Erythroblast (primary cell): ENCODE measurements around the gene CORO2B.

Experiments
- DNase-seq, 2 experiments: peaks; one replicate each; lab custom pipeline; 2025; lab: John Stamatoyannopoulos, UW
- GATA1 ChIP-seq: IDR thresholded peaks from 2 replicates; pipeline ENCODE4 v1.6.1; 2011; ENCODE audit warnings: low read depth, mild to moderate bottlenecking, control low read depth, low read length, moderate library complexity
- POLR2A ChIP-seq: IDR thresholded peaks from 2 replicates; pipeline ENCODE4 v1.6.1; 2011; ENCODE audit warnings: mild to moderate bottlenecking, low read length

The CORO2B gene

GRCh38 chr15:68767833-68768232, 189.0 kb downstream of the CORO2B start:
- no peak for DNase-seq
- TF ChIP-seq GATA1 (no peak), POLR2A (no peak)

GRCh38 chr15:68768321-68768720, 189.5 kb downstream of the CORO2B start:
- TF ChIP-seq GATA1 (no peak), POLR2A (no peak)
- no peak for DNase-seq

GRCh38 chr15:68769702-68770101, 190.9 kb downstream of the CORO2B start:
- TF ChIP-seq GATA1 (no peak), POLR2A (no peak)

GRCh38 chr15:68770216-68770615, 191.4 kb downstream of the CORO2B start:
- DNase-seq: no peak

More at GRCh38 chr15:68769702-68770101, 190.9 kb downstream of the CORO2B start:
- no peak for DNase-seq

GRCh38 chr15:68773036-68773435, 194.2 kb downstream of the CORO2B start:
- no peak for TF ChIP-seq GATA1
- no peak for TF ChIP-seq POLR2A

More at GRCh38 chr15:68770216-68770615, 191.4 kb downstream of the CORO2B start:
- TF ChIP-seq GATA1 (no peak), POLR2A (no peak)

GRCh38 chr15:68774120-68774519, 195.3 kb downstream of the CORO2B start:
- TF ChIP-seq GATA1: no peak
- no peak for TF ChIP-seq POLR2A

More at GRCh38 chr15:68773036-68773435, 194.2 kb downstream of the CORO2B start:
- no peak for DNase-seq

GRCh38 chr15:68774521-68775235, 195.9 kb downstream of the CORO2B start:
- DNase-seq: no peak
- no peak for TF ChIP-seq POLR2A
- no peak for TF ChIP-seq GATA1

More at GRCh38 chr15:68774120-68774519, 195.3 kb downstream of the CORO2B start:
- DNase-seq: no peak

GRCh38 chr15:68775236-68775577, 196.4 kb downstream of the CORO2B start:
- TF ChIP-seq POLR2A: no peak
- DNase-seq: no peak

- TF ChIP-seq GATA1: no peak
- TF ChIP-seq POLR2A: no peak
- no peak for DNase-seq
Measured at GRCh38 chr15:68775671-68776476, 197.1 kb downstream of the CORO2B start.

- DNase-seq: peak in 1 of 2 experiments; percentile 20
- TF ChIP-seq POLR2A: no peak
- TF ChIP-seq GATA1: no peak
Measured at GRCh38 chr15:68776477-68777270, 197.9 kb downstream of the CORO2B start.
